ENCODE results near the gene MAP2K6.

MAP2K6 gene

GRCh38 chr17:69473841-69474831 is 59.6 kb downstream of the MAP2K6 start:
- no peaks in the 10 kb centered on the region for H3K36me3 ChIP-seq (ENCODE audit: insufficient read depth, low read length)
- no peaks in the 10 kb centered on the region for H3K79me2 ChIP-seq (ENCODE audit: insufficient read depth, low read length)
- no peaks in the 10 kb centered on the region for H3K9me3 ChIP-seq (ENCODE audit: insufficient read depth, low read depth, low read length)
- no peak overlapping the region for H3K4me3 ChIP-seq (ENCODE audit: low read length, poor library complexity, severe bottlenecking)
- H4K20me1 ChIP-seq (ENCODE audit: insufficient read depth, low read length, poor library complexity, severe bottlenecking), result no peaks in the 10 kb centered on the region
- no peaks in the 10 kb centered on the region for H3K4me1 ChIP-seq (ENCODE audit: insufficient read depth, low read length, poor library complexity, severe bottlenecking)
- no peaks in the 10 kb centered on the region for H3F3A ChIP-seq (ENCODE audit: low read depth)
- TF ChIP-seq EZH2phosphoT487 (IDR thresholded peaks at IDR 0.05; ENCODE audit: borderline replicate concordance), result no peak
- no peak overlapping the region for H2AFZ ChIP-seq (ENCODE audit: low read length)
- H3K4me2 ChIP-seq (ENCODE audit: low read depth, low read length, poor library complexity, severe bottlenecking), result no peak overlapping the region
- H3K9me2 ChIP-seq (replicated peaks; ENCODE audit: low read depth, low read length), result no peaks in the 10 kb centered on the region
- no peaks in the 10 kb centered on the region for H3K27me3 ChIP-seq (ENCODE audit: insufficient read depth, low read length, poor library complexity, severe bottlenecking)
- no peak overlapping the region for H3K9ac ChIP-seq (ENCODE audit: low read depth, low read length, poor library complexity, severe bottlenecking)

GRCh38 chr17:69477204-69477902 is 62.9 kb downstream of the MAP2K6 start:
- Histone ChIP-seq H3K9ac (ENCODE audit: low read depth, low read length, poor library complexity, severe bottlenecking) (no peak overlapping the region), H3K4me3 (ENCODE audit: low read length, poor library complexity, severe bottlenecking) (no peak overlapping the region), H3F3A (ENCODE audit: low read depth) (no peaks in the 10 kb centered on the region), H3K27me3 (ENCODE audit: insufficient read depth, low read length, poor library complexity, severe bottlenecking) (no peaks in the 10 kb centered on the region), H2AFZ (ENCODE audit: low read length) (no peak overlapping the region), H3K79me2 (ENCODE audit: insufficient read depth, low read length) (0 out of 2 replicates have a peak, but pooled peaks cover 4% of the 10 kb centered on the region), H4K20me1 (ENCODE audit: insufficient read depth, low read length, poor library complexity, severe bottlenecking) (no peaks in the 10 kb centered on the region), H3K4me1 (ENCODE audit: insufficient read depth, low read length, poor library complexity, severe bottlenecking) (no peaks in the 10 kb centered on the region), H3K4me2 (ENCODE audit: low read depth, low read length, poor library complexity, severe bottlenecking) (no peak overlapping the region), H3K36me3 (ENCODE audit: insufficient read depth, low read length) (no peaks in the 10 kb centered on the region), H3K9me2 (replicated peaks; ENCODE audit: low read depth, low read length) (no peaks in the 10 kb centered on the region), H3K9me3 (ENCODE audit: insufficient read depth, low read depth, low read length) (no peaks in the 10 kb centered on the region)
- no peak for TF ChIP-seq EZH2phosphoT487 (IDR thresholded peaks at IDR 0.05; ENCODE audit: borderline replicate concordance)
- TF ChIP-seq CTCF (conservative IDR thresholded peaks at IDR 0.05; ENCODE audit: low read length), result no peak

GRCh38 chr17:69477903-69478266 is 63.4 kb downstream of the MAP2K6 start:
- Histone ChIP-seq H3K9me2 (replicated peaks; ENCODE audit: low read depth, low read length) (no peaks in the 10 kb centered on the region), H4K20me1 (ENCODE audit: insufficient read depth, low read length, poor library complexity, severe bottlenecking) (no peaks in the 10 kb centered on the region), H3K27me3 (ENCODE audit: insufficient read depth, low read length, poor library complexity, severe bottlenecking) (no peaks in the 10 kb centered on the region), H3K4me2 (ENCODE audit: low read depth, low read length, poor library complexity, severe bottlenecking) (no peak overlapping the region), H3K79me2 (ENCODE audit: insufficient read depth, low read length) (0 out of 2 replicates have a peak, but pooled peaks cover 4% of the 10 kb centered on the region), H2AFZ (ENCODE audit: low read length) (no peak overlapping the region), H3K9ac (ENCODE audit: low read depth, low read length, poor library complexity, severe bottlenecking) (no peak overlapping the region), H3F3A (ENCODE audit: low read depth) (no peaks in the 10 kb centered on the region), H3K4me3 (ENCODE audit: low read length, poor library complexity, severe bottlenecking) (no peak overlapping the region), H3K36me3 (ENCODE audit: insufficient read depth, low read length) (no peaks in the 10 kb centered on the region), H3K9me3 (ENCODE audit: insufficient read depth, low read depth, low read length) (no peaks in the 10 kb centered on the region), H3K4me1 (ENCODE audit: insufficient read depth, low read length, poor library complexity, severe bottlenecking) (no peaks in the 10 kb centered on the region)
- TF ChIP-seq EZH2phosphoT487 (IDR thresholded peaks at IDR 0.05; ENCODE audit: borderline replicate concordance) (no peak), CTCF (conservative IDR thresholded peaks at IDR 0.05; ENCODE audit: low read length) (no peak)
